ENCODE measurements around the gene CDC42.

The CDC42 gene

GRCh38 chr1:22132517-22133235, 80.2 kb downstream of the CDC42 start:
- no peak for DNase-seq

GRCh38 chr1:22133247-22133930, 80.9 kb downstream of the CDC42 start:
- DNase-seq: no peak

DNA sequence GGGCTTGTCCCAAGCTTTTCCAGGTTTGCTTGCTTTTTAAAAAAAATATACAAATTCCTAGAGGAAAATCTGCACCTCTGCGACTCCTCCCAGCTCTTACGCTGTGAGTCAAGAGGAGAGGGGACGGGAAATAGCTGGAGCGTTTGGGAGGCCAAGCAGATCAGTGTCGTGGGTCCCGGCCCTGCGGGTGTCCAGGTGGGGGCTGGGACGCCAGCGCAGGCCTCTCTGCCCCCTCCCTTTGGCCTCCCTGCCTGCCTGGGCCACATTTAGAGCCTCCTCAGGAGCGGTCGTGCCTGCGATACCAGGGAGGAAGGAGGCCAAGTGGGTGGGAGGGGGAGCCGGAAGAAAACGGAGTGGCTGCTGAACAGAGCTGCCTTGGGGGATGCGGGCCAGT, 81.4 kb downstream of the CDC42 start:
- no peak for DNase-seq

- no peak for DNase-seq
Measured at GRCh38 chr1:22137004-22137720, 84.7 kb downstream of the CDC42 start.

DNA sequence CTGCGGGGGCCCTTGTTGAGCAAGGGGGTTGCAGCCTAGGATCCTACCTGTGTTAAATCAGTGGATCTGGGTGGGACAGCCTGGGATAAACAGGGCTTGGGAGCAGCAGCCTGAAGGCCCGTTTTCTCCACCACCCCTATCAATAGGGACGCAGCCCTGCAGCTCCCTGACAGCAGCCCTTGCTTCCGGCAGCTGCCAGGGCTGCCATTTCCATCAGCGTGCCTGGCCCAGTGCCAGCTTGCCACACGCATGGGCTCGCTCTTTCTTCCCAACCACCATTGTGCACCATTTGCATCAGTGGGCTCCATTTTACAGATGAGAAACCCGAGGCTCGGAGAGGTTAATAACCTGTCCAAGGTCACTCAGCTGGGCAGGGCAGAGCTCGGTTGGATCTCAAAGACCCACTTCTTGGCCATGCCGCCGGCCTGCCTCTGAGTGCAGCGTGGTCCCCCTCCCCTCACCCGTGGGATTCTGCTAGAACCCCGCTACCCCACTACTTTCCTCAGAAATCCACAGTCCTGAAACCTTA, 86.6 kb downstream of the CDC42 start:
- no peak for DNase-seq

GRCh38 chr1:22139817-22140216, 87.3 kb downstream of the CDC42 start:
- no peak for DNase-seq

Data from SIG-M5 (cell line).